Measurements from ENCODE around the gene PLK3.

DNA sequence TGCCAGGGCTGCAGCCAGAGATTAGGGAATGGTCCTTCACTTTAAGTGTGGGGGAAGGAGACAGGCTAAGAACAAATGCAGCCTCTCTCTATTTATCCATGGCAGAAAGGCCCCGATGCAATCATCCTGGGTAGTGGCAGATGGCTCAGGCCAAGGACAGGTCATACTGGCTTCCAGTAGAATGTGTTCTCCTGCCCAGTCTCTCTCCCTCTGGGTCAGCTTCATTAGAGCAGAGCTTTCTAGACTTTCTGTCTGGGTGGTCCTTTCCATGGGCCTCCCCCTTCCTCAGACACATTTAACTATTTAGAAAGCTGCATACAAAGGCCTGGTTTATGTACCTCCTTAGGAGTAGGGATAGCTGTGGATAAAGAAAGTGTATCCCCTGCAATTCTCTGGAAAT lies 47.7 kb downstream of the PLK3 start:
- no peak for TF ChIP-seq EZH2 (IDR thresholded peaks at IDR 0.05)
- TF ChIP-seq, protein P1, sequence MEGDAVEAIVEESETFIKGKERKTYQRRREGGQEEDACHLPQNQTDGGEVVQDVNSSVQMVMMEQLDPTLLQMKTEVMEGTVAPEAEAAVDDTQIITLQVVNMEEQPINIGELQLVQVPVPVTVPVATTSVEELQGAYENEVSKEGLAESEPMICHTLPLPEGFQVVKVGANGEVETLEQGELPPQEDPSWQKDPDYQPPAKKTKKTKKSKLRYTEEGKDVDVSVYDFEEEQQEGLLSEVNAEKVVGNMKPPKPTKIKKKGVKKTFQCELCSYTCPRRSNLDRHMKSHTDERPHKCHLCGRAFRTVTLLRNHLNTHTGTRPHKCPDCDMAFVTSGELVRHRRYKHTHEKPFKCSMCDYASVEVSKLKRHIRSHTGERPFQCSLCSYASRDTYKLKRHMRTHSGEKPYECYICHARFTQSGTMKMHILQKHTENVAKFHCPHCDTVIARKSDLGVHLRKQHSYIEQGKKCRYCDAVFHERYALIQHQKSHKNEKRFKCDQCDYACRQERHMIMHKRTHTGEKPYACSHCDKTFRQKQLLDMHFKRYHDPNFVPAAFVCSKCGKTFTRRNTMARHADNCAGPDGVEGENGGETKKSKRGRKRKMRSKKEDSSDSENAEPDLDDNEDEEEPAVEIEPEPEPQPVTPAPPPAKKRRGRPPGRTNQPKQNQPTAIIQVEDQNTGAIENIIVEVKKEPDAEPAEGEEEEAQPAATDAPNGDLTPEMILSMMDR (IDR thresholded peaks at IDR 0.05), result no peak
- TF ChIP-seq EZH2phosphoT487 (IDR thresholded peaks at IDR 0.05), result no peak

Data from neural progenitor cell (in vitro differentiated cells).